Measurements from ENCODE around the gene OR6J1.

DNA sequence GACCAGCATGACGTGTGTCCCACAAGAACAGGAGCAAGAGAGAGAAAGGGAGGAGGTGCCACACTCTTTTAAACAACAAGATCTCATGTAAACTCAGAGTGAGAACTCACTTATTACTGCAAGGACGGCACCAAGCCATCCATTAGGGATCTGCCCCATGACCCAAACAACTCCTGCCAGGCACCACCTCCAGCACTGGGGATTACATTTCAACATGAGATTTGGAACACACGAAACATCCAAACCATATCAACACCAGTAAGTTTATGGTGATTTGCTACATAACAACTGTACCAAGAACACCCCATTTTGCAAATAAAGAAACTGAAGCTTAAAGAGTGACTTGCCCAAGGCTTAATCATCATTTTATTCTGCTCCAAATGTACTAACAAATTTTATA is 23.7 kb upstream of the OR6J1 start:
- TF ChIP-seq, protein P1, sequence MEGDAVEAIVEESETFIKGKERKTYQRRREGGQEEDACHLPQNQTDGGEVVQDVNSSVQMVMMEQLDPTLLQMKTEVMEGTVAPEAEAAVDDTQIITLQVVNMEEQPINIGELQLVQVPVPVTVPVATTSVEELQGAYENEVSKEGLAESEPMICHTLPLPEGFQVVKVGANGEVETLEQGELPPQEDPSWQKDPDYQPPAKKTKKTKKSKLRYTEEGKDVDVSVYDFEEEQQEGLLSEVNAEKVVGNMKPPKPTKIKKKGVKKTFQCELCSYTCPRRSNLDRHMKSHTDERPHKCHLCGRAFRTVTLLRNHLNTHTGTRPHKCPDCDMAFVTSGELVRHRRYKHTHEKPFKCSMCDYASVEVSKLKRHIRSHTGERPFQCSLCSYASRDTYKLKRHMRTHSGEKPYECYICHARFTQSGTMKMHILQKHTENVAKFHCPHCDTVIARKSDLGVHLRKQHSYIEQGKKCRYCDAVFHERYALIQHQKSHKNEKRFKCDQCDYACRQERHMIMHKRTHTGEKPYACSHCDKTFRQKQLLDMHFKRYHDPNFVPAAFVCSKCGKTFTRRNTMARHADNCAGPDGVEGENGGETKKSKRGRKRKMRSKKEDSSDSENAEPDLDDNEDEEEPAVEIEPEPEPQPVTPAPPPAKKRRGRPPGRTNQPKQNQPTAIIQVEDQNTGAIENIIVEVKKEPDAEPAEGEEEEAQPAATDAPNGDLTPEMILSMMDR (IDR thresholded peaks at IDR 0.05; ENCODE audit: insufficient read depth, low read length), result no peak
- TF ChIP-seq POLR2AphosphoS5 (IDR thresholded peaks at IDR 0.05; ENCODE audit: low read depth) (no peak), SPI1 (IDR thresholded peaks at IDR 0.05; ENCODE audit: borderline replicate concordance, low read depth) (no peak), GABPA (IDR thresholded peaks at IDR 0.05; ENCODE audit: low read depth) (no peak)
- TF ChIP-seq, protein P2, sequence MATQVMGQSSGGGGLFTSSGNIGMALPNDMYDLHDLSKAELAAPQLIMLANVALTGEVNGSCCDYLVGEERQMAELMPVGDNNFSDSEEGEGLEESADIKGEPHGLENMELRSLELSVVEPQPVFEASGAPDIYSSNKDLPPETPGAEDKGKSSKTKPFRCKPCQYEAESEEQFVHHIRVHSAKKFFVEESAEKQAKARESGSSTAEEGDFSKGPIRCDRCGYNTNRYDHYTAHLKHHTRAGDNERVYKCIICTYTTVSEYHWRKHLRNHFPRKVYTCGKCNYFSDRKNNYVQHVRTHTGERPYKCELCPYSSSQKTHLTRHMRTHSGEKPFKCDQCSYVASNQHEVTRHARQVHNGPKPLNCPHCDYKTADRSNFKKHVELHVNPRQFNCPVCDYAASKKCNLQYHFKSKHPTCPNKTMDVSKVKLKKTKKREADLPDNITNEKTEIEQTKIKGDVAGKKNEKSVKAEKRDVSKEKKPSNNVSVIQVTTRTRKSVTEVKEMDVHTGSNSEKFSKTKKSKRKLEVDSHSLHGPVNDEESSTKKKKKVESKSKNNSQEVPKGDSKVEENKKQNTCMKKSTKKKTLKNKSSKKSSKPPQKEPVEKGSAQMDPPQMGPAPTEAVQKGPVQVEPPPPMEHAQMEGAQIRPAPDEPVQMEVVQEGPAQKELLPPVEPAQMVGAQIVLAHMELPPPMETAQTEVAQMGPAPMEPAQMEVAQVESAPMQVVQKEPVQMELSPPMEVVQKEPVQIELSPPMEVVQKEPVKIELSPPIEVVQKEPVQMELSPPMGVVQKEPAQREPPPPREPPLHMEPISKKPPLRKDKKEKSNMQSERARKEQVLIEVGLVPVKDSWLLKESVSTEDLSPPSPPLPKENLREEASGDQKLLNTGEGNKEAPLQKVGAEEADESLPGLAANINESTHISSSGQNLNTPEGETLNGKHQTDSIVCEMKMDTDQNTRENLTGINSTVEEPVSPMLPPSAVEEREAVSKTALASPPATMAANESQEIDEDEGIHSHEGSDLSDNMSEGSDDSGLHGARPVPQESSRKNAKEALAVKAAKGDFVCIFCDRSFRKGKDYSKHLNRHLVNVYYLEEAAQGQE (IDR thresholded peaks at IDR 0.05; ENCODE audit: insufficient replicate concordance, low read depth), result no peak

Data from HL-60 (cell line).